CD14-positive monocyte (primary cell): ENCODE measurements around the gene DSC3. TPM values are rescaled to one million over a fixed set of nuclear protein-coding genes. Genes with fewer than 3 reads are reported as not detected.
A peak's percentile ranks its signal among the peaks of the same experiment; 100 is the strongest.

Experiments
- DNase-seq, 3 donors: peaks; one replicate each; pipeline ENCODE4 v3.0.0-alpha.2; 2011 to 2022
- H2AFZ ChIP-seq: 2 replicates; pipeline ENCODE4 v1.6.0; 2012; ENCODE audit warnings: mild to moderate bottlenecking, low read depth, low read length, inconsistent platforms; ENCODE audit not compliant: insufficient read depth, poor library complexity, severe bottlenecking
- H3K27ac ChIP-seq, 2 donors: 1 replicate in 1 of 2; 2 replicates in 1 of 2; pipeline ENCODE4 v1.5.1; 2012 to 2013; ENCODE audit warnings: low read length in 2 of 2, control low read depth in 1 of 2, inconsistent platforms in 1 of 2, low read depth in 1 of 2, mild to moderate bottlenecking in 1 of 2
- H3K27me3 ChIP-seq, 2 donors: one replicate each; pipeline versions ENCODE4 v1.6.0 to v1.6.1; 2011 to 2013; ENCODE audit warnings: low read length in 2 of 2; ENCODE audit not compliant: control insufficient read depth in 2 of 2, insufficient read depth in 2 of 2
- H3K36me3 ChIP-seq, 2 donors: replicated peaks in 1 of 2; 1 replicate in 1 of 2; 2 replicates in 1 of 2; pipeline versions ENCODE4 v1.5.1 to v1.6.1; 2012 to 2013; ENCODE audit warnings: low read length in 2 of 2, control low read depth in 1 of 2, inconsistent platforms in 1 of 2, mild to moderate bottlenecking in 1 of 2; ENCODE audit not compliant: insufficient read depth in 2 of 2, control insufficient read depth in 1 of 2
- H3K4me1 ChIP-seq, 2 donors: 1 replicate in 1 of 2; 2 replicates in 1 of 2; pipeline versions ENCODE4 v1.5.1 to v1.6.1; 2012 to 2013; ENCODE audit warnings: low read length in 2 of 2, control low read depth in 1 of 2, inconsistent platforms in 1 of 2, mild to moderate bottlenecking in 1 of 2, moderate library complexity in 1 of 2; ENCODE audit not compliant: insufficient read depth in 2 of 2, control insufficient read depth in 1 of 2
- H3K4me2 ChIP-seq: replicated peaks from 2 replicates; pipeline ENCODE3; 2012; ENCODE audit warnings: low read length, moderate library complexity, mild to moderate bottlenecking; ENCODE audit not compliant: poor library complexity, severe bottlenecking; ENCODE audit errors: extremely low read depth
- H3K4me3 ChIP-seq, 3 experiments: fragments of 200-600 bp in 1 of 3; sonication (generic) in 1 of 3; replicated peaks in 1 of 3; 1 replicate in 2 of 3; 2 replicates in 1 of 3; pipeline ENCODE4 v1.5.1; 2011 to 2013; ENCODE audit warnings: low read length in 3 of 3, mild to moderate bottlenecking in 3 of 3, control low read depth in 2 of 3, low read depth in 2 of 3, inconsistent platforms in 1 of 3, moderate library complexity in 1 of 3
- H3K79me2 ChIP-seq: 2 replicates; pipeline ENCODE4 v1.6.0; 2012; ENCODE audit warnings: mild to moderate bottlenecking, control low read depth, inconsistent platforms, low read length, moderate library complexity; ENCODE audit not compliant: insufficient read depth
- H3K9ac ChIP-seq: 2 replicates; pipeline ENCODE4 v1.6.0; 2017; ENCODE audit warnings: low read length, mild to moderate bottlenecking; ENCODE audit not compliant: insufficient read depth, poor library complexity, severe bottlenecking
- H3K9me3 ChIP-seq, 2 donors: replicated peaks in 1 of 2; 1 replicate in 1 of 2; 2 replicates in 1 of 2; pipeline versions ENCODE4 v1.5.1 to v1.6.1; 2012 to 2013; ENCODE audit warnings: low read length in 2 of 2, control low read depth in 1 of 2; ENCODE audit not compliant: control insufficient read depth in 1 of 2, insufficient read depth in 1 of 2
- H4K20me1 ChIP-seq: 2 replicates; pipeline ENCODE4 v1.6.0; 2012; ENCODE audit warnings: mild to moderate bottlenecking, low read length, control low read depth, moderate library complexity; ENCODE audit not compliant: insufficient read depth
- H3K27ac Mint-ChIP-seq, 7 donors: one replicate each; pipeline ENCODE4 v1.8.0; 2020; ENCODE audit warnings: mild to moderate bottlenecking in 7 of 7, mixed read lengths in 7 of 7, moderate library complexity in 6 of 7, inconsistent platforms in 2 of 7
- H3K27me3 Mint-ChIP-seq, 3 donors: one replicate each; pipeline ENCODE4 v1.8.0; 2021 to 2022; ENCODE audit warnings: low read depth in 3 of 3, mild to moderate bottlenecking in 3 of 3, mixed read lengths in 3 of 3, moderate library complexity in 3 of 3, inconsistent platforms in 1 of 3
- H3K36me3 Mint-ChIP-seq, 2 donors: one replicate each; pipeline ENCODE4 v1.8.0; 2020; ENCODE audit warnings: mixed read lengths in 2 of 2, inconsistent platforms in 1 of 2, mild to moderate bottlenecking in 1 of 2
- H3K4me1 Mint-ChIP-seq: one replicate; pipeline ENCODE4 v1.8.0; 2020; ENCODE audit warnings: mild to moderate bottlenecking, mixed read lengths
- H3K4me3 Mint-ChIP-seq, 2 donors: one replicate each; pipeline ENCODE4 v1.8.0; 2020; ENCODE audit warnings: mild to moderate bottlenecking in 2 of 2, mixed read lengths in 2 of 2, moderate library complexity in 1 of 2
- H3K9me3 Mint-ChIP-seq, 7 donors: one replicate each; pipeline ENCODE4 v1.8.0; 2020 to 2022; ENCODE audit warnings: mixed read lengths in 7 of 7, mild to moderate bottlenecking in 6 of 7, moderate library complexity in 6 of 7, inconsistent platforms in 2 of 7
- WGBS: methylation state at CpG from one replicate; pipeline ENCODE4 v1.1.5; 2013; ENCODE audit warnings: missing lambda C conversion rate; ENCODE audit not compliant: insufficient coverage; 5-methylcytosine and 5-hydroxymethylcytosine counted together
- intact Hi-C, 2 donors: fragments of 100-400 bp; cut with micrococcal nuclease; formaldehyde crosslinking; loops; one replicate each; pipeline versions ENCODE4 v1.15.0 to v1.15.1; 2023
- polyA minus RNA-seq: library from RNA; depleted of rRNA, polyadenylated mRNA; stranded (reverse); fragments of >200 nt; gene quantifications from 2 replicates; pipeline ENCODE4 v1.2.3, GENCODE V29; 2012
- polyA plus RNA-seq, 3 donors: library from polyadenylated mRNA; depleted of rRNA in 1 of 3; unstranded in 2 of 3; stranded (reverse) in 1 of 3; fragments of 300-500 nt in 2 of 3; fragments of >200 nt in 1 of 3; fragmentation: Illumina TruSeq in 2 of 3; gene quantifications; 1 replicate in 2 of 3; 2 replicates in 1 of 3; pipeline ENCODE4 v1.2.3, GENCODE V29; 2012 to 2021
- total RNA-seq, 12 experiments: library from RNA in 1 of 12; stranded (reverse) in 1 of 12; fragments of 120-200 nt in 1 of 12; gene quantifications; one replicate each; pipeline ENCODE4 v1.2.4 and lab custom pipeline; 2013 to 2026; ENCODE audit warnings: mixed read lengths in 6 of 12, inconsistent platforms in 1 of 12
- TF ChIP-seq, protein P1 (sequence below): fragments of 200-600 bp; IDR thresholded peaks from one replicate; pipeline ENCODE4 v1.8.0; 2022; ENCODE audit warnings: antibody characterized with exemption, mild to moderate bottlenecking

DSC3 gene
- total RNA-seq (2013): not detected
- polyA plus RNA-seq (not detected), polyA minus RNA-seq (not detected in 2 replicates), total RNA-seq (lab: John Stamatoyannopoulos, UW) (0 to 2.9 (median 0.08) reads per million in 11 experiments)

DNA sequence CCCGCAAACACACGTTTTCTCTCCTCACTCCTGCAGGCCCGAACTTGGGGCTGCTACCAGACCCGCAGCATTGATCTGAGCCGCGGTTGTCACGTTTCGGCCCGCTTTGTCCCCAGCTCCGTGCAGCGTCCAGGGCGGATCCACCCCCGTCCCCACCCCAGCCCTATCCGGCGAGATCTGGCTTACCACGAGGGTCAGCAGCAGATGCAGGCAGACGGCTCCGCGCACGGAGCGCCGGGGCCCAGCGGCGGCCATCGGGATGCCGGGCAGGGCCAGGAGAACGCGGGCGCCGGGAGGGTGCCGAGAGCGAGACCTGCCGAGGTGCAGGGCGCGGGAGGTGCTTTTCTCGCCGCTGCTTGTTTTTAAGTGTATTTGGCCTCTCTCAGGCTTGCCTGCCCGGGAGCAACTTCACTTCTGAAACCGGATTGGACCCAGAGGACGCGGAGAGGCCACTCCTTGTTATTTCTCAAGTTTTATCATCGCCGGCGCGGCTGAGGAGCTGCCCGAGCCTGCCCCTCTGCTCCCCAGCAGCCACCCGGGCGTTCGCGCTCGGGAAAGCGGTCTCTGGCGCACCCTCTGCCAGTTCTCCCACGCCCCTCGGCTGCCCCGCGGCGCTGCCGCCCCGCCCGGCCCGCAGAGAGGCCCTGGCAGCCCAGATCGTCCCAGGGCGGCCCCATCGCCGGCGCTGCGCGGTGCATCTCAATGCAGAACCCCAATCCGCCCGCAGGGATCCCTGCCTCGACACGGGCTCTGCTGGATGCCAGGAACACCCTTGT, at the start of gene DSC3:
Gene DSC3, minus strand, starts transcription at position 337 of the 776 bp plus-strand sequence. Its CDS starts 82 bp downstream, at position 255.
- Mint-ChIP-seq H3K4me1 (peaks cover 15% of the 10 kb centered on the region), H3K9me3 (peaks cover 0 to 30% (median 15%) of the 10 kb centered on the region in 7 donors), H3K27me3 (peaks cover 64 to 77% (median 65%) of the 10 kb centered on the region in 3 donors), H3K27ac (no peak within 1 kb of the TSS), H3K4me3 (peak within 1 kb of the TSS; percentile 50 to 90), H3K36me3 (peaks cover 6 to 8% of the 10 kb centered on the region in 2 donors)
- Histone ChIP-seq H4K20me1 (no peaks in the 10 kb centered on the region), H3K27me3 (peaks cover 62 to 79% of the 10 kb centered on the region in 2 donors), H3K36me3 (no peaks in the 10 kb centered on the region), H3K79me2 (no peaks in the 10 kb centered on the region), H3K4me1 (peaks cover 4 to 12% of the 10 kb centered on the region in 2 donors), H3K9ac (no peak within 1 kb of the TSS), H3K4me3 (peak within 1 kb of the TSS in 1 of 3 experiments; percentile 25), H3K27ac (no peak within 1 kb of the TSS), H2AFZ (peak within 1 kb of the TSS; percentile 46), H3K9me3 (peaks cover 0 to 39% of the 10 kb centered on the region in 2 donors), H3K4me2 (peak within 1 kb of the TSS; percentile 46)
- intact Hi-C loops: no loop called here
- 2% methylated on average over 73 of the region's 73 CpGs for WGBS
- no peak for DNase-seq
- TF ChIP-seq, protein P1, sequence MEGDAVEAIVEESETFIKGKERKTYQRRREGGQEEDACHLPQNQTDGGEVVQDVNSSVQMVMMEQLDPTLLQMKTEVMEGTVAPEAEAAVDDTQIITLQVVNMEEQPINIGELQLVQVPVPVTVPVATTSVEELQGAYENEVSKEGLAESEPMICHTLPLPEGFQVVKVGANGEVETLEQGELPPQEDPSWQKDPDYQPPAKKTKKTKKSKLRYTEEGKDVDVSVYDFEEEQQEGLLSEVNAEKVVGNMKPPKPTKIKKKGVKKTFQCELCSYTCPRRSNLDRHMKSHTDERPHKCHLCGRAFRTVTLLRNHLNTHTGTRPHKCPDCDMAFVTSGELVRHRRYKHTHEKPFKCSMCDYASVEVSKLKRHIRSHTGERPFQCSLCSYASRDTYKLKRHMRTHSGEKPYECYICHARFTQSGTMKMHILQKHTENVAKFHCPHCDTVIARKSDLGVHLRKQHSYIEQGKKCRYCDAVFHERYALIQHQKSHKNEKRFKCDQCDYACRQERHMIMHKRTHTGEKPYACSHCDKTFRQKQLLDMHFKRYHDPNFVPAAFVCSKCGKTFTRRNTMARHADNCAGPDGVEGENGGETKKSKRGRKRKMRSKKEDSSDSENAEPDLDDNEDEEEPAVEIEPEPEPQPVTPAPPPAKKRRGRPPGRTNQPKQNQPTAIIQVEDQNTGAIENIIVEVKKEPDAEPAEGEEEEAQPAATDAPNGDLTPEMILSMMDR: no peak

DNA sequence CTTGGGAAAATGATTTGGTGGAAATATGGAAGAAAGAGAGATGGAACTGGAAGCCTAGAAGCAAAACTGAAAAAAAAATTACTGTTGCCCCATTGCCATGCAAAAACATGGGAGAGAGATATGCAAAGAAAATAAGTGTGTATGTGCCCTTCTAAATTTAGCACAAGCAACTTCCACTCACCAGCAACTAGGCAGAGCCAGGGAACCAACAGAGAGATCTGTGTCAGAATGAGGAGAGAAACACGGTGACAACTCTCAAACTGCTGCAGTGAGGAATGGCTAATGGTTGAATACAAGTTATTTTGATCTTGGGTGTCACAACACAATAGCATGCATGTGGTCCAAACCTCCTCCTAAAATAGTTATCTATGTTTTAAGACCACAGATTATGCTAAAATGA, 48.8 kb upstream of the DSC3 start:
- no CpG with 5 or more reads among the region's 1 CpG for WGBS
- H3K27ac Mint-ChIP-seq: no peak overlapping the region

More for the DNA sequence above, 48.8 kb upstream of the DSC3 start:
- Histone ChIP-seq H3K27me3 (no peaks in the 10 kb centered on the region), H3K27ac (no peak overlapping the region), H2AFZ (no peak overlapping the region), H3K4me2 (no peak overlapping the region), H3K9ac (no peak overlapping the region), H3K9me3 (no peaks in the 10 kb centered on the region), H3K4me1 (no peaks in the 10 kb centered on the region), H3K36me3 (no peaks in the 10 kb centered on the region), H3K4me3 (no peak overlapping the region), H4K20me1 (no peaks in the 10 kb centered on the region), H3K79me2 (no peaks in the 10 kb centered on the region)
- Mint-ChIP-seq H3K4me1 (no peaks in the 10 kb centered on the region), H3K9me3 (peaks cover 0 to 3% (median 0%) of the 10 kb centered on the region in 7 donors), H3K4me3 (no peak overlapping the region), H3K27me3 (peaks cover 0 to 3% (median 2%) of the 10 kb centered on the region in 3 donors), H3K36me3 (peaks cover 1 to 10% of the 10 kb centered on the region in 2 donors)
- intact Hi-C loops: no loop called here
- no peak for DNase-seq
- TF ChIP-seq, protein P1: no peak
